Esophagus squamous epithelium (tissue), 5 donors: Measurements from ENCODE around the gene SHF. TPM values are rescaled to one million over a fixed set of nuclear protein-coding genes. Genes with fewer than 3 reads are reported as not detected.
A peak's percentile ranks its signal among the peaks of the same experiment; 100 is the strongest.

Experiments used
- DNase-seq: peaks from one replicate; lab custom pipeline; 2025; lab: John Stamatoyannopoulos, UW
- H3K27ac ChIP-seq, 4 donors: fragments of 200-600 bp; sonication (generic); one replicate each; pipeline ENCODE4 v1.5.1; 2016 to 2019; ENCODE audit warnings: mild to moderate bottlenecking in 1 of 4
- H3K27me3 ChIP-seq, 4 donors: fragments of 200-600 bp; sonication (generic); 1 replicate in 3 of 4; 2 replicates in 1 of 4; pipeline versions ENCODE4 v1.5.1 to v1.6.0; 2017 to 2021; ENCODE audit warnings: antibody characterized with exemption in 1 of 4
- H3K36me3 ChIP-seq, 3 donors: fragments of 200-600 bp; sonication (generic); one replicate each; pipeline ENCODE4 v1.5.1; 2016 to 2019
- H3K4me1 ChIP-seq, 3 donors: fragments of 200-600 bp; sonication (generic); one replicate each; pipeline ENCODE4 v1.5.1; 2017 to 2019
- H3K4me3 ChIP-seq, 4 donors: fragments of 200-600 bp; sonication (generic); 1 replicate in 3 of 4; 2 replicates in 1 of 4; pipeline ENCODE4 v1.5.1; 2016 to 2019; ENCODE audit warnings: mild to moderate bottlenecking in 2 of 4, moderate library complexity in 1 of 4
- H3K9me3 ChIP-seq, 3 donors: fragments of 200-600 bp; sonication (generic); one replicate each; pipeline ENCODE4 v1.5.1; 2016 to 2019
- CTCF ChIP-seq, 6 experiments: fragments of 450-650 bp in 4 of 6; fragments of 200-600 bp in 2 of 6; sonication (generic) in 2 of 6; IDR thresholded peaks; one replicate each; pipeline ENCODE4 v1.5.1; 2016 to 2019; ENCODE audit warnings: antibody characterized with exemption in 6 of 6, mild to moderate bottlenecking in 4 of 6, moderate library complexity in 4 of 6
- POLR2A ChIP-seq, 4 donors: fragments of 450-650 bp; IDR thresholded peaks; one replicate each; pipeline ENCODE4 v1.6.1; 2017; ENCODE audit warnings: antibody characterized with exemption in 4 of 4, mild to moderate bottlenecking in 4 of 4, moderate library complexity in 3 of 4
- WGBS, 2 donors: methylation state at CpG; one replicate each; pipeline ENCODE4 v1.1.5; 2018; 5-methylcytosine and 5-hydroxymethylcytosine counted together
- intact Hi-C: fragments of 100-400 bp; cut with DNase I; formaldehyde crosslinking; loops from one replicate; pipeline ENCODE4 v1.15.0; 2022
- total RNA-seq, 4 donors: library from RNA; depleted of rRNA; stranded (reverse); fragments of >200 nt; gene quantifications; one replicate each; pipeline ENCODE4 v1.1.0, GENCODE V29; 2016
- donor health status: DM: yes; HTN: yes; CAD: no.

The SHF gene
- total RNA-seq, 4 donors from 2014 or later: 1.9 to 12.0 (median 5.7) TPM

DNA sequence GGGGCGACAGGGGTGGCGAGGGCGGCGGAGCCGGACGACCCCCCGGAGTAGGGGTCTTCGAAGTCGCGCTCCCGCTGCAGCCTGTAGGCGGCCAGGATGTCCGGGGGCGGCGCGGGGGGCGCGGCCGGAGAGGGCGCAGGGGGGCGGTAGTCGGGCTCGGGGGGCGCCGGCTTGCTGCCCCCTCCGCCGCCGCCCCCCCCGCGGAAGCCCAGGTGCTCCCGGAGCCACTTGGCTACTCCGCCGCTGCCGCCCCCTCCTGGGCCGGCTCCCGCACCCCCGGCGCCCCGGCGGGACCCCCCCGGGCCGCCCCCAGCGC is 230 bp downstream of the SHF start:
- peak overlapping the region; percentile 44 to 83 (median 58) for H3K4me3 ChIP-seq
- H3K27me3 ChIP-seq: no peaks in the 10 kb centered on the region
- no peaks in the 10 kb centered on the region for H3K9me3 ChIP-seq
- no peak for TF ChIP-seq POLR2A (IDR thresholded peaks at IDR 0.05)
- no peak for TF ChIP-seq CTCF (IDR thresholded peaks at IDR 0.05)
- peak overlapping the region; percentile 72 to 84 (median 78) for H3K27ac ChIP-seq
- WGBS, 2 donors: no CpG with 5 or more reads among the region's 43 CpGs
- no peaks in the 10 kb centered on the region for H3K36me3 ChIP-seq
- intact Hi-C loops: no loop called here
- no peak for DNase-seq
- H3K4me1 ChIP-seq: peaks cover 21 to 53% (median 26%) of the 10 kb centered on the region in 3 donors

DNA sequence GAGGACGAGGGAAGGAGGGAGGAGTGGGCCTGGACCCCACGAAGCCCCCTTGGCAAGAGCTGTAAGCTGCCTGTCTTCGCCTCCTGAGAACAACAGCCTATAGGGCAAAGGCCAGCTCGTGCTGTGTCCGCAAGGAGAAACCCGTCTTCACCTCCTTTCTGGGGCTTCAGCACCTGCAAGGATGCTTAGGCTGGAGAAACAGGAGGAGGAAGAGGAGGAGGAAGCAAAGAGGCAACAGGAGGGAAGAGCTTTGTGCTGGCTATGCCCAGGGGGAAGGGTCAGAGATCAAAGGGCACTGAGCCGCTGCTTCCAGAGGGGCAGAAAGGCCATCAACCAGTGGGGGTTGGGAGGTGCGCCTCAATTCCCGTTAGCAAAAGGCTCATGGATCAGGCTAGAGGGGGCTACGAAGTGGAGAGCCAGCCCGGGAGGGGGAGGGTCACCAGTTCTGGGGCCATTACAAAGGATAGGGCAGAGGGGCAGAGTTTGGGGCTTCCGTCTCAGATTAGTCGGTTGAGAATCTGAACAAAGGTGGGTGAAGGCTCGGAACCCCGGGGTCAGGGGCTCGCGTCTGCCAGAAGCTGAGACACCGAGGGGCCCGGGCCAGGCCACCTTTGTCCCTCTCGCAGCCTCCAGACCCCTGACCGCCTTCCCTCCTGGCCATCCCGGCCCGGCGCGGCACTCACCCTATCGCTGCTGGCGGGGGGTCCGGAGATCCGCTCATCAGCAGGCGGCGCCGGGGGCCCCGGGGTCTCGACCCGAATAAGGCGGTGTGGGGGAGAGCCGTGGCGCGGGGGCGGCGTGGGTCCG is 792 bp downstream of the SHF start:
- no peak for TF ChIP-seq POLR2A (IDR thresholded peaks at IDR 0.05)
- TF ChIP-seq CTCF (IDR thresholded peaks at IDR 0.05): no peak
- intact Hi-C loops: no loop called here
- 23 to 40% methylated on average over 5 to 20 of the region's 42 CpGs for WGBS, 2 donors
- no peaks in the 10 kb centered on the region for H3K36me3 ChIP-seq
- H3K4me3 ChIP-seq: peak overlapping the region; percentile 44 to 83 (median 58)
- no peak for DNase-seq
- H3K27ac ChIP-seq: peak overlapping the region; percentile 72 to 84 (median 78)
- H3K9me3 ChIP-seq: no peaks in the 10 kb centered on the region
- H3K27me3 ChIP-seq: no peaks in the 10 kb centered on the region
- peaks cover 21 to 53% (median 26%) of the 10 kb centered on the region in 3 donors for H3K4me1 ChIP-seq

GRCh38 chr15:45185903-45186770 is 1.6 kb downstream of the SHF start:
- Histone ChIP-seq H3K4me1 (peaks cover 21 to 53% (median 26%) of the 10 kb centered on the region in 3 donors), H3K36me3 (no peaks in the 10 kb centered on the region), H3K9me3 (no peaks in the 10 kb centered on the region), H3K27ac (peak overlapping the region; percentile 72 to 84 (median 78)), H3K4me3 (peak overlapping the region in 3 of 4 donors; percentile 58 to 83 (median 59)), H3K27me3 (no peaks in the 10 kb centered on the region)
- intact Hi-C loops: no loop called here
- WGBS, 2 donors: 38 to 73% methylated on average over 7 to 8 of the region's 8 CpGs
- TF ChIP-seq CTCF (IDR thresholded peaks at IDR 0.05) (no peak), POLR2A (IDR thresholded peaks at IDR 0.05) (no peak)
- DNase-seq: no peak

- TF ChIP-seq POLR2A (IDR thresholded peaks at IDR 0.05) (no peak), CTCF (IDR thresholded peaks at IDR 0.05) (no peak)
- DNase-seq: no peak
- peak overlapping the region in 2 of 4 donors; percentile 25 to 81 for H3K27ac ChIP-seq
- 92 to 100% methylated on average over 3 of the region's 3 CpGs for WGBS, 2 donors
- no peak overlapping the region for H3K4me3 ChIP-seq
- no peaks in the 10 kb centered on the region for H3K36me3 ChIP-seq
- intact Hi-C loops: no loop called here
- H3K9me3 ChIP-seq: no peaks in the 10 kb centered on the region
- H3K4me1 ChIP-seq: peaks cover 21 to 59% (median 26%) of the 10 kb centered on the region in 3 donors
- no peaks in the 10 kb centered on the region for H3K27me3 ChIP-seq
Observed at GRCh38 chr15:45185069-45185779, 2.5 kb downstream of the SHF start.
